ENCODE measurements around the gene PIK3C2G. TPM values are rescaled to one million over a fixed set of nuclear protein-coding genes. Genes with fewer than 3 reads are reported as not detected.
"Not testable (repeated sequence)": the region's sequence is repeated elsewhere in the genome, so short reads cannot be mapped to it uniquely, and the experiment has no call there.

Gene PIK3C2G
- total RNA-seq, 2 experiments from 2014 or later: not detected

DNA sequence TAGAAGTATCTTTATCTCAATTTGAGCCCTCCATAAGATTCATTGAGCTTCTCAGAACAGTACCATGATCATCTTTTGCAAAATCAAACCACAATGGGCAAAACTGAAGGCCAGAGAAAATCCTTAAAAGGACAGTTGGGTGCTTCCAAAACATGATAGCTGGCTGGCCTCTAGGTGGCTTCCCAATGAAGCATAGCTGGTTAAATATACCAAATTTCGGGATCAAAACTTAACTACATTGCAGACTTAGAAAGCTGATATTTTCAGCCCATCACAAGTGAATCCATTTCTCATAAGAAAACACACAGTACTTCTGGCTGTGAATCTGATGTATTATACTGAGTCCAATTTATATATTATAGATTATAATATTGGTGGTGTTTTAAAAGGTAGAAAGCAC lies 15.3 kb upstream of the PIK3C2G start:
- Histone ChIP-seq H3K79me2 (ENCODE audit: insufficient read depth, low read depth, low read length) (no peaks in the 10 kb centered on the region), H3K4me3 (ENCODE audit: low read depth, low read length, poor library complexity, severe bottlenecking) (no peak overlapping the region), H3K9me2 (ENCODE audit: insufficient read depth, low read length) (no peaks in the 10 kb centered on the region), H3K27ac (ENCODE audit: low read depth, low read length, poor library complexity, severe bottlenecking) (no peak overlapping the region), H4K20me1 (ENCODE audit: insufficient read depth, low read length) (no peaks in the 10 kb centered on the region), H3K4me1 (ENCODE audit: insufficient read depth, low read length, poor library complexity, severe bottlenecking) (no peaks in the 10 kb centered on the region), H3K9me3 (ENCODE audit: low read length) (no peaks in the 10 kb centered on the region), H3K4me2 (ENCODE audit: low read length) (no peak overlapping the region), H2AFZ (ENCODE audit: low read length) (no peak overlapping the region), H3K36me3 (ENCODE audit: insufficient read depth, low read length) (no peaks in the 10 kb centered on the region)
- ChIA-PET POLR2A (interaction anchor here (0.5 to 1.1 kb wide), 3 partner anchors 9 to 128 kb away, joined by 3 to 4 read pairs (median 3); no protein-coding TSS in a partner anchor), CTCF (ENCODE audit: unreplicated experiment) (no interaction called here)
- no peak for DNase-seq (ENCODE audit: low spot score)
- BruUV-seq (replicated peaks): no TSS peak
- TF ChIP-seq, protein P1, sequence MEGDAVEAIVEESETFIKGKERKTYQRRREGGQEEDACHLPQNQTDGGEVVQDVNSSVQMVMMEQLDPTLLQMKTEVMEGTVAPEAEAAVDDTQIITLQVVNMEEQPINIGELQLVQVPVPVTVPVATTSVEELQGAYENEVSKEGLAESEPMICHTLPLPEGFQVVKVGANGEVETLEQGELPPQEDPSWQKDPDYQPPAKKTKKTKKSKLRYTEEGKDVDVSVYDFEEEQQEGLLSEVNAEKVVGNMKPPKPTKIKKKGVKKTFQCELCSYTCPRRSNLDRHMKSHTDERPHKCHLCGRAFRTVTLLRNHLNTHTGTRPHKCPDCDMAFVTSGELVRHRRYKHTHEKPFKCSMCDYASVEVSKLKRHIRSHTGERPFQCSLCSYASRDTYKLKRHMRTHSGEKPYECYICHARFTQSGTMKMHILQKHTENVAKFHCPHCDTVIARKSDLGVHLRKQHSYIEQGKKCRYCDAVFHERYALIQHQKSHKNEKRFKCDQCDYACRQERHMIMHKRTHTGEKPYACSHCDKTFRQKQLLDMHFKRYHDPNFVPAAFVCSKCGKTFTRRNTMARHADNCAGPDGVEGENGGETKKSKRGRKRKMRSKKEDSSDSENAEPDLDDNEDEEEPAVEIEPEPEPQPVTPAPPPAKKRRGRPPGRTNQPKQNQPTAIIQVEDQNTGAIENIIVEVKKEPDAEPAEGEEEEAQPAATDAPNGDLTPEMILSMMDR (conservative IDR thresholded peaks at IDR 0.05; ENCODE audit: low read length): peak; percentile 35; the same call in 1 of the 2 replicates
- TF ChIP-seq EZH2phosphoT487 (IDR thresholded peaks at IDR 0.05; ENCODE audit: borderline replicate concordance, low read depth, low read length): no peak
- intact Hi-C loops (cut with micrococcal nuclease; ENCODE audit: unreplicated experiment): loop anchor here (10.0 kb wide), 1 partner anchor 939 kb away; no protein-coding TSS in a partner anchor

DNA sequence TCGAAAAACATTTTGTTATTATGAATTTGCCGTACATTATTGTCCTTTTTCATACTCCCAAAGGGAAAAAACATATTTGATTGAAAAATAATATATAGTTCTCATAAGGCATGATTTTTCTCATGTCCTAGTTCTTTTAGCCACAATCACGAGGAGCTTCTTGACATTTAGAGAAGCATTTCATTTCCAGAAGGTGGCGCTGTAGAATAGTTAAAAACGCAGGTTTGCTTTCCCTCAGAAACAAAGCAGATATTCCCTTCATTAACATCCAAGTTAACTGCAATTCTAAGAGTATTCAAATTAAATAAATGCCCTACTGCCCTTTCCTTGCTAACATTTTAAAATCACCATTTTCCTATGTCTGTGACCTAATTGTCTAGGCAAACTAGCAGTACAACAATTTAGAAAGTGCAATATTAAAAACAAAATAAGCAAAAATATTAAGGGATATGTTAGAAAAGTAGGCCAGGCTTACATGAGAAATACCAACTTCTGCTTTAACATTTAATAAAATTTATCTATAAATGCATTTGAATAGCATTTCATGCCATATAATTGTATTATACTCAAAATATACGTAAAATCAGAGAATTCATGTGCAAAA lies 10.9 kb upstream of the PIK3C2G start:
- Histone ChIP-seq H2AFZ (ENCODE audit: low read length) (no peak overlapping the region), H3K27ac (ENCODE audit: low read depth, low read length, poor library complexity, severe bottlenecking) (no peak overlapping the region), H4K20me1 (ENCODE audit: insufficient read depth, low read length) (no peaks in the 10 kb centered on the region), H3K36me3 (ENCODE audit: insufficient read depth, low read length) (no peaks in the 10 kb centered on the region), H3K79me2 (ENCODE audit: insufficient read depth, low read depth, low read length) (no peaks in the 10 kb centered on the region), H3K9me2 (ENCODE audit: insufficient read depth, low read length) (no peaks in the 10 kb centered on the region), H3K4me1 (ENCODE audit: insufficient read depth, low read length, poor library complexity, severe bottlenecking) (no peaks in the 10 kb centered on the region), H3K9me3 (ENCODE audit: low read length) (no peaks in the 10 kb centered on the region), H3K4me3 (ENCODE audit: low read depth, low read length, poor library complexity, severe bottlenecking) (no peak overlapping the region), H3K4me2 (ENCODE audit: low read length) (no peak overlapping the region)
- peak; percentile 60 for DNase-seq (ENCODE audit: low spot score)
- TF ChIP-seq, protein P1 (conservative IDR thresholded peaks at IDR 0.05; ENCODE audit: low read length): peak; percentile 89
- TF ChIP-seq EZH2phosphoT487 (IDR thresholded peaks at IDR 0.05; ENCODE audit: borderline replicate concordance, low read depth, low read length): no peak
- ChIA-PET POLR2A (interaction anchor here (1.0 to 1.2 kb wide), 2 partner anchors 10 to 11 kb away, joined by 3 read pairs; no protein-coding TSS in a partner anchor), CTCF (ENCODE audit: unreplicated experiment) (no interaction called here)
- intact Hi-C loops (cut with micrococcal nuclease; ENCODE audit: unreplicated experiment): no loop called here
- BruUV-seq (replicated peaks): no TSS peak

DNA sequence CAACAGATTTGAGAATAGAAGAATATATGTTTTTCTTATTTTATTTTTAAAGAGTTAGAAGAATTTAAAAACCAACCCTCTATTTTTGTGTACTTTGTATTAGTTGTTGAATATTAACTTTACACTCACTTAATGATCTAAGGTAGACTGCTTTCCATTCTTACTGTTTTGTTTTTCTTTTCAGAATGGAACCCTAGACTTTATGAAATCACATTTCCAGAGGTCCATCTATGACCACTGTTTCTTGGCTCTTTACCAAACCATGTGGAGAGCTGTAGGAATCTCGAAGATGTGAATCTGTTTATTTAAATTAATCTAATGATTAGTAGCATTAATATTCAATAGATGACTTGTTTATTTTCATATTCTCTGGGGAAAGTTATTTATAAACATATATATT lies 7.2 kb upstream of the PIK3C2G start:
- no peaks in the 10 kb centered on the region for H3K9me2 ChIP-seq (ENCODE audit: insufficient read depth, low read length)
- no peaks in the 10 kb centered on the region for H3K79me2 ChIP-seq (ENCODE audit: insufficient read depth, low read depth, low read length)
- H3K27ac ChIP-seq (ENCODE audit: low read depth, low read length, poor library complexity, severe bottlenecking): no peak overlapping the region
- POLR2A ChIA-PET: no interaction called here
- H3K4me2 ChIP-seq (ENCODE audit: low read length): no peak overlapping the region
- no peaks in the 10 kb centered on the region for H3K4me1 ChIP-seq (ENCODE audit: insufficient read depth, low read length, poor library complexity, severe bottlenecking)
- H4K20me1 ChIP-seq (ENCODE audit: insufficient read depth, low read length): no peaks in the 10 kb centered on the region
- no peak overlapping the region for H2AFZ ChIP-seq (ENCODE audit: low read length)
- CTCF ChIA-PET (ENCODE audit: unreplicated experiment): no interaction called here
- H3K4me3 ChIP-seq (ENCODE audit: low read depth, low read length, poor library complexity, severe bottlenecking): no peak overlapping the region
- H3K9me3 ChIP-seq (ENCODE audit: low read length): no peaks in the 10 kb centered on the region
- no peaks in the 10 kb centered on the region for H3K36me3 ChIP-seq (ENCODE audit: insufficient read depth, low read length)
- intact Hi-C loops (cut with micrococcal nuclease; ENCODE audit: unreplicated experiment): no loop called here
- TF ChIP-seq EZH2phosphoT487 (IDR thresholded peaks at IDR 0.05; ENCODE audit: borderline replicate concordance, low read depth, low read length): no peak
- TF ChIP-seq, protein P1 (conservative IDR thresholded peaks at IDR 0.05; ENCODE audit: low read length): no peak
- DNase-seq (ENCODE audit: low spot score): no peak
- BruUV-seq (replicated peaks): no TSS peak

DNA sequence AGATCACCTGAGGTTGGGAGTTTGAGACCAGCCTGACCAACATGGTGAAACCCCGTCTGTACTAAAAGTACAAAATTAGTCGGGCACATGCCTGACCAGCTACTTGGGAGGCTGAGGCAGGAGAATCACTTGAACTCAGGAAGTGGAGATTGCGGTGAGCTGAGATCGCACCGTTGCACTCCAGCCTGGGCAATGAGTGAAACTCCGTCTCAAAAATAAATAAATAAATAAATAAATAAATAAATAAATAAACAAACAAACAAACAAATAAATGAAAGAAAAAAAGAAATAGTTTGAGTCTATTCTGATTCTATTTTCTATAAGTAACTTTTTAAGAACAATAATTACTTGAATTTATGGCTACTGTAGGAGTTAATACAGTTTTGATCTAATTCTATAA lies 6.3 kb upstream of the PIK3C2G start:
- H3K4me2 ChIP-seq (ENCODE audit: low read length); H3K9me2 ChIP-seq (ENCODE audit: insufficient read depth, low read length); H3K79me2 ChIP-seq (ENCODE audit: insufficient read depth, low read depth, low read length); H3K4me3 ChIP-seq (ENCODE audit: low read depth, low read length, poor library complexity, severe bottlenecking); intact Hi-C loops (cut with micrococcal nuclease; ENCODE audit: unreplicated experiment); POLR2A ChIA-PET; H3K27ac ChIP-seq (ENCODE audit: low read depth, low read length, poor library complexity, severe bottlenecking); CTCF ChIA-PET (ENCODE audit: unreplicated experiment); H2AFZ ChIP-seq (ENCODE audit: low read length); H3K36me3 ChIP-seq (ENCODE audit: insufficient read depth, low read length); H3K4me1 ChIP-seq (ENCODE audit: insufficient read depth, low read length, poor library complexity, severe bottlenecking); BruUV-seq (replicated peaks); H4K20me1 ChIP-seq (ENCODE audit: insufficient read depth, low read length); DNase-seq (ENCODE audit: low spot score); H3K9me3 ChIP-seq (ENCODE audit: low read length): not testable (repeated sequence)
